H9 (cell line): Measurements from ENCODE around the gene QSOX2. TPM values are rescaled to one million over a fixed set of nuclear protein-coding genes. Genes with fewer than 3 reads are reported as not detected.

Source experiments
- DNase-seq: peaks from one replicate; pipeline ENCODE4 v3.0.0-alpha.2; 2017
- H2AFZ ChIP-seq: one replicate; pipeline ENCODE4 v1.6.1; 2013; ENCODE audit warnings: mild to moderate bottlenecking, low read length, control low read depth, moderate library complexity
- H2AK5ac ChIP-seq: 2 replicates; pipeline ENCODE4 v1.6.1; 2013; ENCODE audit warnings: low read length, control low read depth, mixed read lengths; ENCODE audit not compliant: insufficient read length
- H2BK120ac ChIP-seq: one replicate; pipeline ENCODE4 v1.6.1; 2013; ENCODE audit warnings: low read depth, mild to moderate bottlenecking, low read length, control low read depth, inconsistent platforms; ENCODE audit not compliant: poor library complexity, severe bottlenecking
- H2BK12ac ChIP-seq: 2 replicates; pipeline ENCODE4 v1.6.1; 2013; ENCODE audit warnings: low read length, control low read depth, mixed read lengths, low read depth; ENCODE audit not compliant: insufficient read length
- H2BK15ac ChIP-seq: 2 replicates; pipeline ENCODE4 v1.6.1; 2013; ENCODE audit warnings: low read depth, low read length, control low read depth
- H2BK20ac ChIP-seq: one replicate; pipeline ENCODE4 v1.6.1; 2013; ENCODE audit warnings: low read depth, mild to moderate bottlenecking, low read length, control low read depth, inconsistent platforms; ENCODE audit not compliant: poor library complexity, severe bottlenecking
- H2BK5ac ChIP-seq: 2 replicates; pipeline ENCODE4 v1.6.1; 2013; ENCODE audit warnings: low read length, control low read depth, mixed read lengths; ENCODE audit not compliant: insufficient read length
- H3K14ac ChIP-seq: 2 replicates; pipeline ENCODE4 v1.6.1; 2013; ENCODE audit warnings: low read length, control low read depth; ENCODE audit not compliant: insufficient read depth
- H3K18ac ChIP-seq: 2 replicates; pipeline ENCODE4 v1.6.1; 2013; ENCODE audit warnings: low read depth, mild to moderate bottlenecking, mixed read lengths, low read length, control low read depth; ENCODE audit not compliant: insufficient read length
- H3K23ac ChIP-seq: 2 replicates; pipeline ENCODE4 v1.6.1; 2013; ENCODE audit warnings: low read length, control low read depth, mixed read lengths, low read depth; ENCODE audit not compliant: insufficient read length
- H3K23me2 ChIP-seq: 2 replicates; pipeline ENCODE4 v1.6.1; 2013; ENCODE audit warnings: low read depth, mild to moderate bottlenecking, mixed read lengths, low read length, control low read depth; ENCODE audit not compliant: insufficient read length, poor library complexity, severe bottlenecking
- H3K27ac ChIP-seq: 2 replicates; pipeline ENCODE4 v1.5.1; 2013; ENCODE audit warnings: low read length, control low read depth, mixed read lengths, low read depth; ENCODE audit not compliant: insufficient read length
- H3K27me3 ChIP-seq: 2 replicates; pipeline ENCODE4 v1.6.1; 2013; ENCODE audit warnings: low read length, control low read depth, inconsistent platforms; ENCODE audit not compliant: insufficient read depth
- H3K4ac ChIP-seq: 2 replicates; pipeline ENCODE4 v1.6.1; 2013; ENCODE audit warnings: low read depth, mild to moderate bottlenecking, control low read depth, inconsistent platforms, low read length, moderate library complexity
- H3K4me1 ChIP-seq: 2 replicates; pipeline ENCODE4 v1.6.1; 2013; ENCODE audit warnings: low read length, control low read depth, inconsistent platforms; ENCODE audit not compliant: insufficient read depth
- H3K4me2 ChIP-seq: 2 replicates; pipeline ENCODE4 v1.6.1; 2013; ENCODE audit warnings: low read length, control low read depth, mixed read lengths; ENCODE audit not compliant: insufficient read length, insufficient read depth
- H3K56ac ChIP-seq: 2 replicates; pipeline ENCODE4 v1.6.1; 2013; ENCODE audit warnings: low read depth, mild to moderate bottlenecking, mixed read lengths, low read length, control low read depth; ENCODE audit not compliant: insufficient read length
- H3K79me1 ChIP-seq: 2 replicates; pipeline ENCODE4 v1.6.1; 2013; ENCODE audit warnings: low read depth, mild to moderate bottlenecking, moderate library complexity, low read length, control low read depth, inconsistent platforms; ENCODE audit not compliant: insufficient read depth, poor library complexity, severe bottlenecking
- H3K79me2 ChIP-seq: 2 replicates; pipeline ENCODE4 v1.6.1; 2013; ENCODE audit warnings: low read length, control low read depth, inconsistent platforms; ENCODE audit not compliant: insufficient read depth
- H3K9ac ChIP-seq: 2 replicates; pipeline ENCODE4 v1.6.1; 2013; ENCODE audit warnings: low read length, control low read depth, mixed read lengths; ENCODE audit not compliant: insufficient read length; ENCODE audit errors: extremely low read depth
- H3K9me3 ChIP-seq: one replicate; pipeline ENCODE4 v1.6.1; 2013; ENCODE audit warnings: low read depth, low read length, inconsistent platforms; ENCODE audit not compliant: control insufficient read depth
- H3T11ph ChIP-seq: one replicate; pipeline ENCODE4 v1.6.1; 2013; ENCODE audit warnings: mild to moderate bottlenecking, low read length, control low read depth, inconsistent platforms
- H4K20me1 ChIP-seq: one replicate; pipeline ENCODE4 v1.6.1; 2013; ENCODE audit not compliant: control insufficient read depth, insufficient read length, insufficient read depth
- H4K5ac ChIP-seq: 2 replicates; pipeline ENCODE4 v1.6.1; 2013; ENCODE audit warnings: low read depth, mild to moderate bottlenecking, mixed read lengths, low read length, control low read depth; ENCODE audit not compliant: insufficient read length
- H4K8ac ChIP-seq: replicated peaks from 2 replicates; pipeline ENCODE4 v1.6.1; 2013; ENCODE audit warnings: low read length, control low read depth, mixed read lengths, low read depth; ENCODE audit not compliant: insufficient read length
- H4K91ac ChIP-seq: 2 replicates; pipeline ENCODE4 v1.6.1; 2013; ENCODE audit warnings: low read depth, mild to moderate bottlenecking, moderate library complexity, mixed read lengths, low read length, control low read depth; ENCODE audit not compliant: insufficient read length
- H3K27ac Mint-ChIP-seq, 3 experiments: 2 replicates in 2 of 3; 3 replicates in 1 of 3; pipeline ENCODE4 v1.8.0; 2020 to 2021; ENCODE audit warnings: mixed read lengths in 3 of 3, mild to moderate bottlenecking in 1 of 3, moderate library complexity in 1 of 3
- H3K27me3 Mint-ChIP-seq: 2 replicates; pipeline ENCODE4 v1.8.0; 2021; ENCODE audit warnings: low read depth, mild to moderate bottlenecking, moderate library complexity, mixed read lengths
- H3K36me3 Mint-ChIP-seq, 3 experiments: 2 replicates in 2 of 3; 3 replicates in 1 of 3; pipeline ENCODE4 v1.8.0; 2020 to 2021; ENCODE audit warnings: low read depth in 3 of 3, mixed read lengths in 3 of 3; ENCODE audit not compliant: insufficient read depth in 1 of 3
- H3K4me1 Mint-ChIP-seq, 2 experiments: 2 replicates each; pipeline ENCODE4 v1.8.0; 2020; ENCODE audit warnings: mixed read lengths in 2 of 2
- H3K4me3 Mint-ChIP-seq, 2 experiments: 2 replicates in 1 of 2; 3 replicates in 1 of 2; pipeline ENCODE4 v1.8.0; 2020 to 2021; ENCODE audit warnings: mild to moderate bottlenecking in 2 of 2, mixed read lengths in 2 of 2, moderate library complexity in 1 of 2
- H3K9me3 Mint-ChIP-seq, 2 experiments: 2 replicates in 1 of 2; 3 replicates in 1 of 2; pipeline ENCODE4 v1.8.0; 2020; ENCODE audit warnings: mild to moderate bottlenecking in 2 of 2, mixed read lengths in 2 of 2, moderate library complexity in 1 of 2
- WGBS: extraction: QIAGEN DNeasy Blood & Tissue Kit; methylation state at CpG from one replicate; pipeline ENCODE4 v1.1.7; 2013; ENCODE audit warnings: missing lambda C conversion rate, low lambda C conversion rate, mixed read lengths; ENCODE audit not compliant: insufficient read length; ENCODE audit errors: extremely low coverage; 5-methylcytosine and 5-hydroxymethylcytosine counted together
- total RNA-seq: library from RNA; stranded (reverse); gene quantifications from 2 replicates; pipeline ENCODE4 v1.2.1, GENCODE V29; 2021
- TF ChIP-seq, protein P1 (sequence below): fragments of 200-600 bp; sonication (generic); conservative IDR thresholded peaks from 3 replicates; pipeline ENCODE4 v1.8.0; 2021; ENCODE audit warnings: antibody characterized with exemption, mild to moderate bottlenecking

The QSOX2 gene
- total RNA-seq, 1 experiment from 2014 or later: 25.8 TPM

DNA sequence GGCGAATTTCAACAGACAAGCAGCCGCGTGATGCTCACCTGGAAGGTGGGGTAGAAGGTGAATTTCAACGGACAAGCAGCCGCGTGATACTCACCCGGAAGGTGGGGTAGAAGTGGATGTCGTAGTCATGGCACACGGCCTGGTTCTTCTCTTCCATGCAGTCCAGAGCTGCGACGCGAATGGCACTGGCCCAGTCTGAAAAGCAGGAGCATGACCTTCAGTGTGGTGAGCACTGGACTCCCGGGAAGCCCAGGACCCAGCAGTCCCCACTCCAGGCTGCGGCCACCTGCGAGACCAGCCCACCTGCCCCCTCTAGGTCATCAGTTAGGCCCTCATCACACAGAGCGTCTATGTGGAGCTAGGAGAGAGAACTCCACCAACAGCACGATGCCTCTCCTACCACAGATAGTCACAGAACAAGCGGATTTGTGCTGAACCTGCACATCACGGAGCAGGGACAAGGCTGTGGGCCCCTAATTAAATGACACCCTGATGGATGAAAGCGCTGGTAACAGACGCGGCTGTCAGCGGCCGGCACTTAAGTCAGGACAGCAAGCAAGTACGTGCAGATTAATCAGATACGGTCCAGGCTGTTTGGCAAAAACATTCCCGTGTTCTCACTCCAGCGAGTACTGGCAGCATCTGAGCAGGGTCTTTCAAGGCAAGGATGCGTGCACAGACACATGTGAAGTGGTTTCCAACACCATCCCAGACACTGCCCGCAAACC, 18.8 kb downstream of the QSOX2 start:
- H4K20me1 ChIP-seq: no peaks in the 10 kb centered on the region
- no peak overlapping the region for H3K23ac ChIP-seq
- no peak overlapping the region for H3K4me2 ChIP-seq
- no peak overlapping the region for H3K27ac ChIP-seq
- H3K27me3 Mint-ChIP-seq: no peaks in the 10 kb centered on the region
- no peak for DNase-seq
- peaks cover 16 to 26% (median 17%) of the 10 kb centered on the region in 3 experiments for H3K36me3 Mint-ChIP-seq
- H2AFZ ChIP-seq: no peak overlapping the region
- no peak overlapping the region for H3K18ac ChIP-seq
- H3K14ac ChIP-seq: no peak overlapping the region; the same call in 1 of the 2 replicates
- no CpG with 5 or more reads among the region's 30 CpGs for WGBS
- no peak overlapping the region for H3K56ac ChIP-seq
- no peak overlapping the region for H2BK120ac ChIP-seq
- peaks cover 0 to 5% of the 10 kb centered on the region in 2 experiments; a peak in 2 of 4 replicates for H3K4me1 Mint-ChIP-seq
- H3K4me3 Mint-ChIP-seq: no peak overlapping the region
- peaks cover 4% of the 10 kb centered on the region; the same call in 1 of the 2 replicates for H3K79me2 ChIP-seq
- H2BK5ac ChIP-seq: no peak overlapping the region
- H3T11ph ChIP-seq: no peak overlapping the region
- H4K5ac ChIP-seq: no peak overlapping the region
- peak overlapping the region; percentile 57 to 87 (median 77); a peak in 3 of 7 replicates for H3K27ac Mint-ChIP-seq
- no peak overlapping the region for H2AK5ac ChIP-seq
- H3K23me2 ChIP-seq: no peaks in the 10 kb centered on the region
- H3K27me3 ChIP-seq: no peaks in the 10 kb centered on the region
- TF ChIP-seq, protein P1, sequence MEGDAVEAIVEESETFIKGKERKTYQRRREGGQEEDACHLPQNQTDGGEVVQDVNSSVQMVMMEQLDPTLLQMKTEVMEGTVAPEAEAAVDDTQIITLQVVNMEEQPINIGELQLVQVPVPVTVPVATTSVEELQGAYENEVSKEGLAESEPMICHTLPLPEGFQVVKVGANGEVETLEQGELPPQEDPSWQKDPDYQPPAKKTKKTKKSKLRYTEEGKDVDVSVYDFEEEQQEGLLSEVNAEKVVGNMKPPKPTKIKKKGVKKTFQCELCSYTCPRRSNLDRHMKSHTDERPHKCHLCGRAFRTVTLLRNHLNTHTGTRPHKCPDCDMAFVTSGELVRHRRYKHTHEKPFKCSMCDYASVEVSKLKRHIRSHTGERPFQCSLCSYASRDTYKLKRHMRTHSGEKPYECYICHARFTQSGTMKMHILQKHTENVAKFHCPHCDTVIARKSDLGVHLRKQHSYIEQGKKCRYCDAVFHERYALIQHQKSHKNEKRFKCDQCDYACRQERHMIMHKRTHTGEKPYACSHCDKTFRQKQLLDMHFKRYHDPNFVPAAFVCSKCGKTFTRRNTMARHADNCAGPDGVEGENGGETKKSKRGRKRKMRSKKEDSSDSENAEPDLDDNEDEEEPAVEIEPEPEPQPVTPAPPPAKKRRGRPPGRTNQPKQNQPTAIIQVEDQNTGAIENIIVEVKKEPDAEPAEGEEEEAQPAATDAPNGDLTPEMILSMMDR: no peak
- no peak overlapping the region for H3K4ac ChIP-seq
- H4K8ac ChIP-seq: no peak overlapping the region
- H3K9ac ChIP-seq: no peak overlapping the region
- no peaks in the 10 kb centered on the region for H3K9me3 ChIP-seq
- H2BK15ac ChIP-seq: no peak overlapping the region
- no peaks in the 10 kb centered on the region for H3K9me3 Mint-ChIP-seq
- no peak overlapping the region for H4K91ac ChIP-seq
- H2BK12ac ChIP-seq: no peak overlapping the region
- no peaks in the 10 kb centered on the region for H3K4me1 ChIP-seq
- no peaks in the 10 kb centered on the region for H3K79me1 ChIP-seq
- H2BK20ac ChIP-seq: no peak overlapping the region
